OCI-M2 (cell line): ENCODE measurements around the gene ADARB2.

Source experiments
- DNase-seq: peaks from one replicate; lab custom pipeline; 2025; ENCODE audit not compliant: unreplicated experiment; lab: John Stamatoyannopoulos, UW

The ADARB2 gene

DNA sequence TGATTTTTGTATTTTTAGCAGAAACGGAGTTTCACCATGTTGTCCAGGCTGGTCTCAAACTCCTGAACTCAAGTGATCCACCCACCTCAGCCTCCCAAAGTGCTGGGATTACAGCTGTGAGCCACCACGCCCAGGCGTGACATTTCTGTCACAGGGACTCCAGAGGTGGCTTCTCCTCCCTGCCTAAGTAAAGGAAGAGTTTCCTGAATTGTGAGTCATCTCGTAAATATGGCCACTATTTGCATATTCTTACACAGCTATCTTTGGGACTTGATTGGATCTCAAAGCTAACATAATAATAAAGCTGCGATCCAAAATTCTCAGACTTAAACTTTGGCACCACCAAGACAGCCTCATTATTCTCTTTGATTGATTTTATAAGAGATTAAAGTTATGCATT, 50.1 kb downstream of the ADARB2 start:
- no peak for DNase-seq

DNA sequence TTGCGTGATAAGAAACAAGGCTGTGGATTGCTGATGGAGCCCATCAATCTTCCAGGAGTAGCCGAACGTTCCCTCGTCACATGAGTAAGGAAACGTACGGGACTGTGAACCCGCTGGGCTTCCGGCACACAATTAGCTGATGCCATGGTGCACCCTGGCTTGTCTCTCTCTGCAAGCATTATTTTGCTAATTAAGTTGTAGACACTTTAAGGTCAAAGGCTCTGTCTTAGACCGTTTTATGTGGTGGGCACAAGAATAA, 50.9 kb downstream of the ADARB2 start:
- no peak for DNase-seq

DNA sequence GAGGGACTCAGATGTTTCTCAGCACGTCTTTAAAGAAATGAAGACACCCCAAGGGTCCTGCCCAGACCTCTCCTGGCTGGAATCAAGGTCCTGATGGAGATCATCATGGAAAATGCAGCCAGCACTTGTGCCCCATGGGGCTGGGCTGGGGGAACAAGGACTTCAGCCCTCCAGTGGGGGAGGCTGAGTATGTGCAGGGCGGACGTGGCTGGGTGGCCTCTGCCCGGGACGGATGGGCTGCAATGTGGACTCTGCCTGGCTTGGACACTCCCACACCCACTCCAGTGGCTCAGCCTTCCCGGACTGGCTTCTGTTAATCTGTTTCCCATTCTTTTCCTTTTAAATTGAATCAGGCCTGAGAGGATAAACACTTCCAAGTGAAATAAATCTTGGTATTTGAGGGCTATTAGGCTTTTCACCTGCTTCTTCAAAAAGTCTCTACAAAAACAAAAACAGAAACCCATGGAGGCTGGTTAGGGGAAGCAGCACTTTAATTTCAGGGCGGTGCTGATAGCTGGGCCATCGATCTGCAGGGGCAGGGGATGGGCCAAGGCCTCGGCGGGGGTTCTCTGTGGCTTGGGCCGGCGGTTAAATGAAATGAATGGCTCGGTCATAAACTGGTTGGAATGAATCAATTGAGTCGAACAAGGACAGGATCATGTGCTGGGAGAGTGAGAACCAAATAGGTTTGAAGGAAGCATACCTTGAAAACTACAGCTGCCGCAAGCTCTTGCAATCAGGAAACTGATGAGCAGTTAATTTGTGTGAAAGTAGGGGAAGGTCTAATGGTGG, 51.4 kb downstream of the ADARB2 start:
- no peak for DNase-seq

DNA sequence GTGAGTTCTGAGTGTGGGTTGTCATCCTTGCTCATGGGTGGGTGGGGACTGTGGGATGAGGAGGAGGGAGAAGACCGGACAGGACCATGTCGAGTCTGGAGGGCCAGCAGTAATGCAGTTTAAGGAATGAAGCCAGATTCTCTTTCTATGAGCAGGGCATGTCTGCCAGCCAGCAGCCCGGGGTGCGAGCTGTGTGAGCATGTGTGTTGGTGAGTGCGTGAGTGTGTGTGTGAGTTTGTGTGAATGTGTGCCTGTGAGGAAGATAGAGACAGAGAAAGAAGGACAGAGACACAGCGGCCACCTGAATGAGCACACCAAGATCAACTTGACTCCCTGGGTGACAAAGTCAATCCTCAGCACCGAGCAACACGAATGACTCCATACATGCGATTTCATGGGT, 52.3 kb downstream of the ADARB2 start:
- DNase-seq = no peak

DNA sequence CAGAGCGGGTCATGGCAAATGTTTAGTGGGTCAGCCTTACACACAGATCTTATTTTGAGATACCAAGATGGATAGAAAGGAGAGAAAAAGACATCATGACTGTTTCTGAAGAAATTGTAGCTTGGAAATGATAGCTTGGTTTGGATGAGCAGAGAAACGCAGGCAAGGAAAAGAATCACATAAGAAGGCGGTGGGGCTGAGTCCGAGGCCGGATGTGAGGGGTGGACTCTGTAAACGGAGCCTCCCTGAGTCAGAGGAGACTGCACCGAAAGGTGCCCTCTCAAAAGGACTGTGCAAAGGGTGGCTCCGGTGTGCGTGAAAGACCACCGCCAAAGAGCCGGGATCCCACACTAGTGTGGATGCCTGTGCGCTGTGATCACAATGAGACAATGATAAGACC, 53.7 kb downstream of the ADARB2 start:
- DNase-seq = no peak

DNA sequence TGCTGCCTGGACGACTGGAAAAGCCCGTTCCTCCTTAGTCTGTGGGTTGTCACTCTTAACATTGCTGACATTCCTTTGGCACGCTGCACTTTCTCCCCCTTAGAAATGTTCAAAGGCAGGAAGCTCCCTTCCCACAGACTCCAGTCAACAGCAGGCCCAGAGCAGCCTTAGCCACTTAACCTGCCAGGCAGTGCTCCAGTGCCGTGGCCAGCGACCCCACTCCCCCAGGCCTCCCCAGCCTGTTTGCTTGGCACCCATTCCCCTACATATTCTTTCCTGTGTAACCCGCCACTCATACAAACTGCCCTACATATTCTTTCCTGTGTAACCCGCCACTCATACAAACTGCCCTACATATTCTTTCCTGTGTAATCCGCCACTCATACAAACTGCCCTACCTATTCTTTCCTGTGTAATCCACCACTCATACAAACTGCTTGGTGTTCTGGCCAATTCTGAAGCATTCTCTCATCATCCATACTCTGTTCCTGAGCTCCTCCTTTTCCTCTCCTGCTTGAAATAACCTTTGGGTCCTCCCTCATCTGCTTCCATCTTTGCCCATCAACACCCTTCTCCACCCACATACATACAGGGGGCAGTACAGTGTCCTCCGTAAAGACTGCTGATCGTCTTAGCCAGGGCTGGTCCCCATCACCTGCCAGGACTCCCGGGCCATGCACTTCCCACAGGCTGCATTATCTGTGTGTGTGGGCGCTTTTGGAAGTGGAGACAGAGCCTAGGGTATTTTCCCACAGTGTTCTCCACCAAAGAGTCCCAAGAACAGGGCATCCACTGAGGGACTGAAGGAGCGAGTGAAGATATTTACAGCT, 57.3 kb downstream of the ADARB2 start:
- DNase-seq = no peak

DNA sequence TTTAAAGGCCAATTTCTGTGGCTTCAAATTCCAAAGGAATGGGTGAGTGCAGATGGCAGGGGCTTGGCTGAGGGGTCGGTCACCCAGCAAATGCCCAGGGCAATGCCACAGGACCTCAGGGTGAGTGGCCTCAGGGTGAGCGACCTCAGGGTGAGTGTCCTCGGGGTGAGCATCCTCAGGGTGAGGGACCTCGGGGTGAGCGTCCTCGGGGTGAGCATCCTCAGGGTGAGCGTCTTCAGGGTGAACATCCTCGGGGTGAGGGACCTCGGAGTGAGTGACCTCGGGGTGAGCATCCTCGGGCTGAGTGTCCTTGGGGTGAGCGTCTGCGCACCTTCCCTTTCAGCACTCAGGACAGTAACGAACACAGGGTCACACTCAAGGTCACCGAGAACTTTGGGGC, 59.2 kb downstream of the ADARB2 start:
- no peak for DNase-seq

DNA sequence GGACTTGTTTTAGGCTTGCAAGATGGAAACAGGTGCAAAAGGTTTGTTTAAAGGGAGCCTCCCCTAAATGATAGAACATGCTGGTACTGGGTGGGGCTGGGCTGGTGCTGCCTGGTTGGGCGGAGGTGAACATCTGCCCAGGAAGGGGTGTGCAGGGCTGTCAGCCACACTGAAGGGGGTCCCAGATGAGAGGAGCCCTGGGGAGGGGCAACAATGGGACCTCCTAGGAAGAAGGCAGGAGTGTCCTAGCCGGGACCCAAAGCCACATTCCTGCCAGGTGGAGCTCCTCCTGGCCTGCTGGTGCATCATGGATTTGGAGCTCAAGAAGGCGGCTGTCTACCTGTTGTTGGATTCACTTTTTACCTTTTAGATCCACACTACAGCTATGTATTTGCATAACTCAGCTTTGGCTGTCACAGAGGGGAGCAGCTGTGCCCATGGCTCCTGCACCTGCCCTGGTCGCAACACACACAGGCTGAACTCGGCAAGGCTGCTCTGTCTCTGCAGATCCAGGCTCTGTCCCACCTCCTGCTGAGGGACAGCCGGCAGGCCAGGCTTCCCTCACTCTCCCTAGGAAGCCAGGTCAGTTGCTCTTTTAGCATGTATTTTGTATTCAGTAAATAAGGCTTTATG, 59.9 kb downstream of the ADARB2 start:
- no peak for DNase-seq

DNA sequence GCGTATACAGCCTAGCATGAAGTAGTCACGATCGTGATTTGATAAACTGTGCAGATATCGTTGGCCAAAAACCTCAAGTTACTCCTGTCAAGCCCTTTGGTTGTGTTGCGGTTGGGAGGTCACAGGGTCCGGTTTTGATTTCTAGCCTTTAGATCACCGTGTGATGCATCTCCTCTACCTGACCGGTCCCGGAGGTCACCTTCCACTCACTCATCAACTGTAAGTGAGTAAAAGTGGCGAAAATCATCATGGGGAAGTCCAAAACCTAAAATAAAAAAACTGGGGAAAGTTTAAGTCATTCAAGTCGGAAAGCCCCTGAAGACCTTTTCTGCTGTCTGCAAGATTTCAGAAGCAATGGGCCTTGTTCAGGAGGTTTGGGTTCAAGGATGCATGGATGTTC, 62.8 kb downstream of the ADARB2 start:
- no peak for DNase-seq

DNA sequence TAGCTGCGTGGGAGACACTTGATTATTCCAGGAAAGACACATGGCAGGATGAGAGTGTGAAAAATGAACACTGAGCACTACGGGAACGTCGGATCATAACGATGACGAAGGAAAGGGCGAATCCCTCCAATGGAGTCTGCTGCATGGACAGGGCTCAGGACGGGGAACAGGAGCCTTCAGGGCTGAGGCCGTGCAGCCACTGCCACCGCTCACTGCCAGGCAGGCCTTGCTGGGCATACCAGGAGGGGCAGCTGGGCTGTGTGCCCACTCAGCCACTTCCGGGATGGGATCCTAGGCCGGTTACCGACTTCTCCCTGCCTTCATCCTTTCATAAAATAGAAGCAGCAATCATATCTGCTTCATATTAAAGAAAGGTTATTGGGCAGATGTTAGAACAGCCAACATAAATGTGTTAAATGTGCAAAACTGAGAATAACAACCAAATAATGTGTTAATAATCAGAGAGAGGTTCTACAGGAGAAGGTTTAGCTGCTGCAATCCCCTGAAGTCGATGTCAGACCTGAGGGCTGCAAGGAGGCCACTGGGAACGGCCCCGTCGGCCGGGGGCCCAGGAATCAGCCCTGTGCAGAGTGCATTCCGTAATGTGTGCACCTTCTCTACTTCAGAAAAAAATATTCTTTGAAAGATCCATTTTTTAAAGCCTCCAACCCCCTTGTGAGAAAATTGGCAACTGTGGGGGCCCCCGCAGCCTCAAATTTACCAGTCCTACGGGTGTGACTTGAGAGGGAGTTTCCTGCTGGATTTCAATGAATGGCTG, 63.6 kb downstream of the ADARB2 start:
- DNase-seq = no peak

DNA sequence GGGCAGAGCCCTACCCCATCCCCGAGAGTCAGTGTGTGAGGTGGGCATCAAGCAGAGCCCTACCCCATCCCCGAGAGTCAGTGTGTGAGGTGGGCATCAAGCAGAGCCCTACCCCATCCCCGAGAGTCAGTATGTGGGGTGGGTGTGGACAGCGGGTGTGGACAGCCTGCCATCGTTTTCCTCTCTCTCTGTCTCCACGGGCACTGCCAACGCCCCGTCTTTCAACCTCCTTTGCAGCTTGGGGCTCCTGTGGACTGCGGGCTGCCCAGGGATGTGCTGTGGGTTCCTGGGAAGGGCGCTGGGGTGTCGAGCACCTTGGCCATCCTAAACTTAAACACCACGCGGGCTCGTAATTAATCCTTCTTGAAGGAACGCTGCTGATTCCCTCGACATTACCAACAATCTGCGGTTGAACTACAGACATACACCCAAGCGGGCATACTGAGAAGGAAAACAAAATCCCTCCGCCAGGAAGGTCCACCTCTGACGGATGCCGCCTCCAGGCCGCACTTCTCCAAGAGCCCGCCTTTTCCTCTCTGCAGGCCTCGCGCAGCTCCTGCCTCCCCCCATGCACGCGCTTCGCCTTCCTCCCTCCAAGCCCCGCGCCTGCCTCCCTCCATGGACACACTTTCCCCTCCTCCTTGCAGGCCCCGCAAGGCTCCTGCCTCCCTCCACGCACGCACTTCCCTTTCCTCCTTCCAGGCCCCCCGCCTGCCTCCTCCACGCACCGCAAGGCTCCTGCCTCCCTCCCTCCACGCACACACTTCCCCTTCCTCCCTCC, 65.1 kb downstream of the ADARB2 start:
- no peak for DNase-seq

DNA sequence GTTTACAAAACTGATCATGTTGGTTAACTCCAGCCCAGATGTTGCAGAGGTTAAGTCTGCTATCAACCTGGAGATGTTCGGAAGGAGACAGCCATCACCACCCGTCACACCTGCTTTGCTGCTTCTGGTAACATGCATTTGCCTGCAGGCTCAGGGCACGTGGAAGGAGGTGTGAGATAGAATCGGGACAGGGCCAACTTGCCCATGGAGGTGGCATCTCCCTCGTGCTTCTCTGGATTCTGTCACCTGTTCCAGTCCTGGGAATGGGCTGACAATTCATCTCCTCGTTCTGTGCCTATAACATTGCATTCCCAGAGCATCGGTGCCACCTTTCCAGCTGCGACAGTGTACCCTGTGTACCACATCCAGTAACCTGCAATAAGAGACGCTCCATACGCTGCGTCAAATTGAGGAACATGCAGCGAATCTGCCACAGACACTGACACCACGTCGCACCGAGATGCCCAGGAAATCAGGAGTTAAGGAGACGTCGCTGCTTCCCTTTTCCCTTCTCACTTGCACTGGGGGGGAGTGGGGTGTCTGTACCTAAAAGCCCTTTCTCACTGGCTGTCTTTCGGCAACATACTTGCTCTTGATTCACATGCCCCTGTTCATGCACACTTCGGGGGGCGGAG, 65.8 kb downstream of the ADARB2 start:
- no peak for DNase-seq

DNA sequence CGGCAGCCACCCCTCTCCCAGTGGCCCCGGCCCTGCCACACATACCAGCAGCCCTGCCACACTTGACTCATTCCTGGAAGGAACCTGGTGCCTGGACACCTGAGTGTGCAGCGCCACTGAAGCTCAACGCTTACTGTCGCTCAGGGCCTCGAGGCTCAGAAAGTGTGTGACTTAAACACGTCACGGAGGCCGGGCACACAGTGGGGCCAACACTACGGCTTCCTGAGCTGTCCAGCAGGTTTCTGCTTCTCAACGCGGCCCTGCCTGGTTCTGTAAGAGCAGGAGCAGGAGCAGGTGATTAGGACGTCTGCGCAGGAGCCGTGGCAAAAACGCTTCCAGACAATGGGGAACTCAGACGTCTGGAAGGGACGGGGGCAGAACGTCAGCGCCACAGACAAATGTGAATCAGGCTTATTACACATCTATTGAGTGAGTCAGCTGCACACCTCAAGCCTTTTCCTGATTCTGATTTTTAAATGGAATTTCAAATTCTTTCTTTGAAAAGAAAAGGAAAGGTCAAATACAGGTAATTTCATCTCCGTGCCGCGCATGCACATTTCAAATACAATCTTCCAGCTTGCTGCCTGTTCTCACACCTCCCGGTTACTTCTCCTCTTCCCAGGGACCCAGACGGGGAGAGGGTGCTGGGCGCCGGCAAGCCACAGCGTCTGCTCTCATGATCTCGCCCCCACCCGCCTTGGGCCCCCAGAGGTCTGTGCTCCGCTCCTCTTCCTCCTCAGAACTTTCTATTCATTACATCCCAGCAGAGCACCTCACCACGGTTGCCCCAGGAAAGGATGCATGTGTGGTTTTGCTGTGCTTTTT, 66.6 kb downstream of the ADARB2 start:
- no peak for DNase-seq

DNA sequence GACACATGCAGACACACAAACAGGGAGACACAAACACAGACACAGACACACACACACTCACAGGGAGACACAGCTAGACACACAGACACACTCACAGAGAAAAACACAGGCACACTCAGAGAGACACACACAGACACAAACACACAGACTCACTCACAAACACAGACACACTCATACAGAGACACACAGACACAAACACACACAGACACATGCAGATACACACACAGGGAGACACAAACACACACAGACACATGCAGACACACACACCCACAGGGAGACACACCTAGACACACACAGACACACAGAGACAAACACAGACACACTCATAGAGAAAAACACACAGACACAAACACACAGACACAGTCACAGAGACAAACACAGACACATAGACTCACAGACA, 67.9 kb downstream of the ADARB2 start:
- DNase-seq = no peak

DNA sequence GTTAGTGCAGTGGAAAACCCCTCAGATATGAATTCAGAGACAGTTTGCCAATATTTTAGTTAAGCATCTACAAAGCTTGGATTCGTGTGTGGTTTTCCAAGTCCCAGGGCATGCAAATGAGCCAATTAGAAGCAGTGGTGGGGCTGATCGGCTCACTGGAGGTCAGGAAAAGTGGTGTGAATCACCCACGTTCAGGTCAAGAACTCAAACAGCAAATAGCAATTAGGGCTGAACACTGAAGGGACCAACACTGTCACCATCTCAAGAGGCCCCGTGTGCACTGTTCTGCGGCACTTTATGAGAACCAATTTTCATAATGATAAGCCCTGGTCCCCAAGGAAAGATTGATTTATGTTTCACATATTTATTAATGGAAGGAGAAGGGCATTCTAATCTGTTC, 68.9 kb downstream of the ADARB2 start:
- no peak for DNase-seq

DNA sequence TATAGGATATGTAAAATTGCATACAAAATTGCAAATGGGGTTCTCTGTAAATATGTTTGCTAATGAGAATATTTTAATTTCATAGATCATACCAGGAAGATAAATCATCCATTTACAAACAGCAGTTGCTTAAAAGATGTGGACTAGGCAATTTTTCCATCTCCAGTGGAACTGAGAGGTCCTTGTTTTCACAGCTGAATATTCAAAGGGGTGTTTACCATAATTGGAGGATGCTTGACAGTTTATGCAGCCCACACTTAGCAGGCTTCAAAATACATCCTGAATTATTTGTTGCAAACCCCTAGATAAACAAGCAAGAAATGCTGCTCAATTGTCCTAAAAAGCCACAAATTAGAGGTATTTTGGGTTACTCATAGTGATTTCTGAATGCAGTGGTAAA, 69.9 kb downstream of the ADARB2 start:
- DNase-seq = no peak

DNA sequence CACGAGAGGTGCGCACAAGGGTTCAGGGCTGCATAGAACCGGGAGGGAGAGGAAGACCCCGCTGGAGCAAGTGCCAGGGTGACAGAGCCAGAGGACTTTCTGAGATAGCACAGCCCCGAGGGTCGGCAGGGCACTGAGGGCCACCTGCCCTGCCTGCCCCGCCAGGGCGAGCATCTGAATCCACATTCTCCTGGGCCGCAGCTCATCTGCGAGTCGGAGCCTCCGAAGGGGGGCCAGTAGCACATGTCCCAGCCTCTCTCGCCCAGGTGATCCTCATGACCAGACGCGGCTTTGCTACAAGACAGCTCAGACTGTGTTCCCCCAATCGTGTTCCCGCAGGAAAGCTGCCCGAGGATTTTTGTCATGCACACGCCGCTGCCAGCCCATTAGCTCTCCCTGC, 71.2 kb downstream of the ADARB2 start:
- no peak for DNase-seq

DNA sequence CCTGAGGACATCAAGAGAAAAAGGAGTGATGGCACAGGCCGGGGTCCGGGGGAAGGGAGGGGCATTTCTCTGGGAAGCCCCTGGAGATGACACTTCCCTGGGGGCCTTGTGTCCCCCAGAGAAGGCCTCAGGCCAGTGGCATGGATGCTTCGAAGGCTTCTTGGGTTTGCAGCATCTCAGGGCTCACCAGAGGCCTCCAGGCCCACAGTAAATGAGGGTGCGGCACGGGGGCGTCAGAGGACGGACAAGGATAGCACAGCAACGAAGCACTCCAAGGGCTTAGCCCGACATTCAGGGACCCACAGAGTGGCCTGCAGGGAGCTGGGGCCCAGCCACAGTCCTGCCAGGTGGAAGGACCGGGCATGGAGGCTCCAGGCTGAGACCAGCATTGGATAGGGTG, 71.6 kb downstream of the ADARB2 start:
- DNase-seq = no peak

DNA sequence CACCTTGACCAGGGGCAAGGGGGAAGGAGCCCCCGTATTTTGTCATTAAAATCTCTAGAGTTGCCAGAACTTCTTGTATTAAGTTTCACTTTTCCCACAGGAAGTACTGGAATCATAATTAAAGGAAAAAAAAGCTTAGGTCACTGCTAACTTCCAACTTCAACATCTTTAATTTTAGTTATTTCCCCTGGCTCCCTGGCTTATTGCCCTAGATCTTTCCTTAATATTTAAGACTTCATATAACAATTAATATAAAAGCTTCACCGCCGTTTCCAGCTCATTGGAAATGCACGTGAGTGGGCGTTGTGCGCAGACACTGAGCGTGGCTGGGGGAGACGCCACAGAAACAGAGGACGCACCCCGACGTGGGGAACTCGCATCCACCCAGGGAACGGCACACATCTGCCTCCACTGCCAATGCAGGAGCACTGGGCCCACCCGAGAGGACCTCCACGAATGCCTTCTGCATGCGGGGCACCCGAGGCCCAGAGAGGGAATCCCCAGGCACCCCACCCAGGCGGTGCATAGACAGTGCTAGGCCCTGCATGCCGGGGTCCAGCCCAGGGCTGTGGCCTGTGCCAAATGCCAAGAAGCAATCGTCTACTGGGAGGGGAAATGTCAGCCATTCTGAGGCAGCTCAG, 72.2 kb downstream of the ADARB2 start:
- DNase-seq = no peak
